Measurements from ENCODE around the gene TACC2. TPM values are rescaled to one million over a fixed set of nuclear protein-coding genes. Genes with fewer than 3 reads are reported as not detected.

Gene TACC2
- total RNA-seq, 6 experiments from 2014 or later: 16.2 to 21.1 (median 18.8) TPM

GRCh38 chr10:122297583-122297982 lies 308.6 kb downstream of the TACC2 start:
- Histone ChIP-seq H3K27me3 (no peaks in the 10 kb centered on the region), H3K27ac (no peak overlapping the region), H3K4me3 (no peak overlapping the region), H3K36me3 (no peaks in the 10 kb centered on the region), H3K9me3 (no peaks in the 10 kb centered on the region), H3K4me1 (peaks cover 0 to 19% (median 6%) of the 10 kb centered on the region in 4 donors)
- no peak for TF ChIP-seq POLR2A (IDR thresholded peaks at IDR 0.05)
- WGBS (ENCODE audit: insufficient coverage, low coverage, low lambda C conversion rate, missing lambda C conversion rate): 52% methylated on average over 3 of the region's 8 CpGs
- intact Hi-C loops (cut with DNase I): loop anchor here in 1 of 2 donors (10.0 kb wide), 2 partner anchors 137 to 267 kb away; partner anchors contain the start of gene DMBT1
- no peak for DNase-seq
- no peak for ATAC-seq

GRCh38 chr10:122298206-122298597 lies 309.2 kb downstream of the TACC2 start:
- H3K27ac ChIP-seq: no peak overlapping the region
- intact Hi-C loops (cut with DNase I): loop anchor here in 1 of 2 donors (10.0 kb wide), 2 partner anchors 137 to 267 kb away; partner anchors contain the start of gene DMBT1
- 56% methylated on average over 3 of the region's 6 CpGs for WGBS (ENCODE audit: insufficient coverage, low coverage, low lambda C conversion rate, missing lambda C conversion rate)
- H3K27me3 ChIP-seq: no peaks in the 10 kb centered on the region
- no peaks in the 10 kb centered on the region for H3K36me3 ChIP-seq
- ATAC-seq: no peak
- no peak overlapping the region for H3K4me3 ChIP-seq
- no peak for DNase-seq
- no peaks in the 10 kb centered on the region for H3K9me3 ChIP-seq
- no peak for TF ChIP-seq POLR2A (IDR thresholded peaks at IDR 0.05)
- no peak for TF ChIP-seq CTCF (IDR thresholded peaks at IDR 0.05)
- H3K4me1 ChIP-seq: peaks cover 0 to 19% (median 6%) of the 10 kb centered on the region in 4 donors

GRCh38 chr10:122298598-122299301 lies 309.8 kb downstream of the TACC2 start:
- peak; percentile 89 to 93 (median 92) for ATAC-seq
- WGBS (ENCODE audit: insufficient coverage, low coverage, low lambda C conversion rate, missing lambda C conversion rate): 6% methylated on average over 11 of the region's 15 CpGs
- Histone ChIP-seq H3K4me3 (peak overlapping the region; percentile 25 to 47 (median 40)), H3K4me1 (peaks cover 0 to 19% (median 6%) of the 10 kb centered on the region in 4 donors), H3K36me3 (no peaks in the 10 kb centered on the region), H3K27ac (peak overlapping the region; percentile 12 to 84 (median 44)), H3K27me3 (no peaks in the 10 kb centered on the region), H3K9me3 (no peaks in the 10 kb centered on the region)
- TF ChIP-seq POLR2A (IDR thresholded peaks at IDR 0.05): peak; percentile 35
- TF ChIP-seq CTCF (IDR thresholded peaks at IDR 0.05): peak; percentile 85 to 96 (median 88)
- DNase-seq: peak; percentile 69 to 71 (median 70)
- intact Hi-C loops (cut with DNase I): loop anchor here in 1 of 2 donors (10.0 kb wide), 2 partner anchors 136 to 266 kb away; partner anchors contain the start of gene DMBT1

DNA sequence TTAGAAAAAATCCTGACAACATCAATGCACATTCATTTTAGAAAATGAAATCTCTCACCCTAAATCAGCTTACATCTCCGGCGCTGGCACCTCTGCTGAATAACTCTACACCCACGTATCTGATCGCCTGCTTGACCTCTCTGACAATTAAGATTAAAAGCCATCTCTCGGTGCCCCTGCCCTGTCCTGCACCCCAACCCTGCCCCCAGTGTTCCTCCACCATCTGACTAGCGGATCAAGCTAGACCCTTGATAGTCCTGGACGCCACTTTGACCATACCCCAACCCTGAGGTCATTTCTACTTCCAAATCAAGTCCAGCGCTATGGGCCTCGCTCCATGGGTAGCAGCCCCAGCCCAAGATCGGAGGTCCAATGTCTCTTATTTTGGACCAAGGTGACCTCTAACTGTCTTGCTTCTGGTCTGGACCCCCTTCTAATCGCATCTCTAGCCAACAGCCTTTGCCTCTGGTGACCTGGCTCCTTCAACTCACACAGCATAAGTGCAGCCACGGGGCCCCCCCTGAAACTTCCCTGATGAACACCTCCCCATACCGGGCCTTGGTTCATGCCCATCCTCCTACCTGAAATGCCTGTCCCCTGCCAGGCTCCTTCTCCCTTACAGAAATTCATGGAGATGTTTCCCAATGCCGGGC lies 310.6 kb downstream of the TACC2 start:
- H3K4me3 ChIP-seq: no peak overlapping the region
- H3K27ac ChIP-seq: peak overlapping the region; percentile 12 to 84 (median 44)
- TF ChIP-seq POLR2A (IDR thresholded peaks at IDR 0.05) (no peak), CTCF (IDR thresholded peaks at IDR 0.05) (no peak)
- intact Hi-C loops (cut with DNase I): loop anchor here in 1 of 2 donors (10.0 kb wide), 2 partner anchors 135 to 265 kb away; partner anchors contain the start of gene DMBT1
- WGBS (ENCODE audit: insufficient coverage, low coverage, low lambda C conversion rate, missing lambda C conversion rate): 94% methylated on average over 11 of the region's 14 CpGs
- no peaks in the 10 kb centered on the region for H3K36me3 ChIP-seq
- H3K9me3 ChIP-seq: no peaks in the 10 kb centered on the region
- peaks cover 0 to 23% (median 6%) of the 10 kb centered on the region in 4 donors for H3K4me1 ChIP-seq
- no peak for ATAC-seq
- H3K27me3 ChIP-seq: no peaks in the 10 kb centered on the region
- DNase-seq: no peak
